HEK293 (cell line): ENCODE data around the gene PIM1.

Experiments used
- AEBP2 ChIP-seq: fragments of 450-650 bp; formaldehyde crosslinking; IDR thresholded peaks from 2 replicates; pipeline ENCODE4 v1.5.1; 2016; ENCODE audit warnings: missing biosample characterization, missing genetic modification characterization, borderline replicate concordance
- EGR2 ChIP-seq: fragments of 450-650 bp; formaldehyde crosslinking; IDR thresholded peaks from 2 replicates; pipeline ENCODE4 v1.5.1; 2016; ENCODE audit warnings: low read depth, missing biosample characterization, missing genetic modification characterization
- GLI2 ChIP-seq: fragments of 450-650 bp; formaldehyde crosslinking; IDR thresholded peaks from 2 replicates; pipeline ENCODE4; 2017; ENCODE audit warnings: missing biosample characterization, missing genetic modification characterization, low read depth, borderline replicate concordance
- MZF1 ChIP-seq: fragments of 450-650 bp; formaldehyde crosslinking; IDR thresholded peaks from 2 replicates; pipeline ENCODE4 v1.5.1; 2017; ENCODE audit warnings: missing biosample characterization, missing genetic modification characterization, borderline replicate concordance
- RBAK ChIP-seq: fragments of 450-650 bp; formaldehyde crosslinking; IDR thresholded peaks from 2 replicates; pipeline ENCODE4 v1.5.1; 2016; ENCODE audit warnings: missing biosample characterization, missing genetic modification characterization
- TRIM28 ChIP-seq: IDR thresholded peaks from 2 replicates; pipeline ENCODE4 v1.6.1; 2011; ENCODE audit warnings: low read length, control low read depth, borderline replicate concordance
- ZNF140 ChIP-seq: fragments of 450-650 bp; formaldehyde crosslinking; IDR thresholded peaks from 2 replicates; pipeline ENCODE4 v1.5.1; 2016; ENCODE audit warnings: missing biosample characterization, missing genetic modification characterization
- ZNF350 ChIP-seq: fragments of 450-650 bp; formaldehyde crosslinking; IDR thresholded peaks from 2 replicates; pipeline ENCODE4 v1.5.0; 2017; ENCODE audit warnings: missing biosample characterization, mild to moderate bottlenecking, missing genetic modification characterization
- ZNF416 ChIP-seq: fragments of 450-650 bp; formaldehyde crosslinking; IDR thresholded peaks from 2 replicates; pipeline ENCODE4 v1.5.1; 2016; ENCODE audit warnings: missing biosample characterization, missing genetic modification characterization
- ZNF521 ChIP-seq: fragments of 450-650 bp; formaldehyde crosslinking; IDR thresholded peaks from 2 replicates; pipeline ENCODE4 v1.5.1; 2017; ENCODE audit warnings: missing biosample characterization, mild to moderate bottlenecking, missing genetic modification characterization
- ZNF544 ChIP-seq: fragments of 450-650 bp; formaldehyde crosslinking; IDR thresholded peaks from 2 replicates; pipeline ENCODE4 v1.5.0; 2017; ENCODE audit warnings: missing biosample characterization, missing genetic modification characterization
- TF ChIP-seq, protein P1 (sequence below): fragments of 450-650 bp; formaldehyde crosslinking; conservative IDR thresholded peaks from 2 replicates; pipeline ENCODE4 v1.5.1; 2016; ENCODE audit warnings: low read depth, missing biosample characterization, missing genetic modification characterization
- TF ChIP-seq, protein P2 (sequence below): fragments of 450-650 bp; formaldehyde crosslinking; IDR thresholded peaks from 2 replicates; pipeline ENCODE4 v1.5.1; 2016; ENCODE audit warnings: missing biosample characterization, missing genetic modification characterization
- TF ChIP-seq, protein P3 (sequence below): fragments of 450-650 bp; formaldehyde crosslinking; IDR thresholded peaks from 2 replicates; pipeline ENCODE4 v1.5.1; 2016; ENCODE audit warnings: missing biosample characterization, missing genetic modification characterization
- TF ChIP-seq, protein P4 (sequence below): fragments of 450-650 bp; formaldehyde crosslinking; optimal IDR thresholded peaks from 2 replicates; pipeline ENCODE3; 2016; ENCODE audit warnings: missing biosample characterization, mild to moderate bottlenecking, missing genetic modification characterization
- TF ChIP-seq, protein P5 (sequence below): fragments of 450-650 bp; formaldehyde crosslinking; IDR thresholded peaks from 2 replicates; pipeline ENCODE4 v1.5.1; 2016; ENCODE audit warnings: missing biosample characterization, missing genetic modification characterization
- TF ChIP-seq, protein P6 (sequence below): fragments of 450-650 bp; formaldehyde crosslinking; IDR thresholded peaks from 2 replicates; pipeline ENCODE4 v1.5.1; 2016; ENCODE audit warnings: missing biosample characterization, missing genetic modification characterization
- TF ChIP-seq, protein P7 (sequence below): fragments of 450-650 bp; formaldehyde crosslinking; IDR thresholded peaks from 2 replicates; pipeline ENCODE4 v1.5.1; 2016; ENCODE audit warnings: missing biosample characterization, missing genetic modification characterization
- TF ChIP-seq, protein P8 (sequence below): fragments of 450-650 bp; formaldehyde crosslinking; IDR thresholded peaks from 2 replicates; pipeline ENCODE4 v1.5.1; 2016; ENCODE audit warnings: missing biosample characterization, missing genetic modification characterization, borderline replicate concordance

PIM1 gene

DNA sequence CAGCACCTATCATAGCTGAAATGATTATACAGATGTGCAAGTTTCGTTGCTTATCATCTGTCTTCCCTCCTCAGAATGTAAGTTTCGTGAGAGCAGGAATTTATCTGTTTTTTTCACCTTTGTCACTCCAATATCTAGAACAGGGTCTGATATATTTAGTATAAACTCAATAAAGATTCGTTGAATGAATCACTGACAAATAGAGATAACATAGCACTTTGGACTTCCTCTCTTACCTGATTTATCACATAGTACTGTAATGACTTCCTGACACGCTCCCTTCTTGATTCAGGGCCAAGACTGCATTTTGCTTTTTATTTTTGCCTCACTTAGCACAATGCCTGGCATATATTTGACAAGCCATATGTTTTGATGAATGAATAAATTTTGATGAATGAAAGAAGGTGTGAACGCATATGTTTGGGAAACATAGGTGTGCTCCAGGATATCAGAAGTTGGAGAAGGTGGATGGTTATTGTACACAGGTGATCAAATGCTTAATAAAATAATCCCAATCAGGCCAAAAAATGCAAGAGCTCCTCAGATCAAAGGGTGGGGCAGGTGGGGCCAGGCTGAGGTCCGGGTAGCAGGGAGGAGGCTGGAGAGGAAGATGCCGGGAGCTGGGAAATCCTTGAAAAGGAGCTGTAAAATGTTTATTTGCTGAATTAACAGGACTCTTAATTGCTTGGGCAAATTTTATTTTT is 33.0 kb downstream of the PIM1 start (continued):
- TF ChIP-seq, protein P1, sequence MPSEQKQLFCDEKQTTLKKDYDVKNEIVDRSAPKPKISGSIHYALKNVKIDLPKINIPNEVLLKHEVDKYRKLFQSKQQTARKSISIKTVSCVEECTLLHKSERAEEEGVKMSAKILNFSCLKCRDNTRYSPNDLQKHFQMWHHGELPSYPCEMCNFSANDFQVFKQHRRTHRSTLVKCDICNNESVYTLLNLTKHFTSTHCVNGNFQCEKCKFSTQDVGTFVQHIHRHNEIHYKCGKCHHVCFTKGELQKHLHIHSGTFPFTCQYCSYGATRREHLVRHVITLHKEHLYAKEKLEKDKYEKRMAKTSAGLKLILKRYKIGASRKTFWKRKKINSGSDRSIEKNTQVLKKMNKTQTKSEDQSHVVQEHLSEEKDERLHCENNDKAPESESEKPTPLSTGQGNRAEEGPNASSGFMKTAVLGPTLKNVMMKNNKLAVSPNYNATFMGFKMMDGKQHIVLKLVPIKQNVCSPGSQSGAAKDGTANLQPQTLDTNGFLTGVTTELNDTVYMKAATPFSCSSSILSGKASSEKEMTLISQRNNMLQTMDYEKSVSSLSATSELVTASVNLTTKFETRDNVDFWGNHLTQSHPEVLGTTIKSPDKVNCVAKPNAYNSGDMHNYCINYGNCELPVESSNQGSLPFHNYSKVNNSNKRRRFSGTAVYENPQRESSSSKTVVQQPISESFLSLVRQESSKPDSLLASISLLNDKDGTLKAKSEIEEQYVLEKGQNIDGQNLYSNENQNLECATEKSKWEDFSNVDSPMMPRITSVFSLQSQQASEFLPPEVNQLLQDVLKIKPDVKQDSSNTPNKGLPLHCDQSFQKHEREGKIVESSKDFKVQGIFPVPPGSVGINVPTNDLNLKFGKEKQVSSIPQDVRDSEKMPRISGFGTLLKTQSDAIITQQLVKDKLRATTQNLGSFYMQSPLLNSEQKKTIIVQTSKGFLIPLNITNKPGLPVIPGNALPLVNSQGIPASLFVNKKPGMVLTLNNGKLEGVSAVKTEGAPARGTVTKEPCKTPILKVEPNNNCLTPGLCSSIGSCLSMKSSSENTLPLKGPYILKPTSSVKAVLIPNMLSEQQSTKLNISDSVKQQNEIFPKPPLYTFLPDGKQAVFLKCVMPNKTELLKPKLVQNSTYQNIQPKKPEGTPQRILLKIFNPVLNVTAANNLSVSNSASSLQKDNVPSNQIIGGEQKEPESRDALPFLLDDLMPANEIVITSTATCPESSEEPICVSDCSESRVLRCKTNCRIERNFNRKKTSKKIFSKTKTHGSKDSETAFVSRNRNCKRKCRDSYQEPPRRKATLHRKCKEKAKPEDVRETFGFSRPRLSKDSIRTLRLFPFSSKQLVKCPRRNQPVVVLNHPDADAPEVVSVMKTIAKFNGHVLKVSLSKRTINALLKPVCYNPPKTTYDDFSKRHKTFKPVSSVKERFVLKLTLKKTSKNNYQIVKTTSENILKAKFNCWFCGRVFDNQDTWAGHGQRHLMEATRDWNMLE: 0 out of 2 replicates have a peak, but pooled peaks have one; percentile 18
- TF ChIP-seq ZNF140 (tag by site-specific recombination) (no peak), ZNF416 (tag by site-specific recombination) (no peak), ZNF521 (no peak), GLI2 (tag by site-specific recombination) (no peak), TRIM28 (no peak), AEBP2 (tag by site-specific recombination) (no peak), MZF1 (no peak), RBAK (tag by site-specific recombination) (no peak), ZNF544 (tag by site-specific recombination) (no peak), ZNF350 (tag by site-specific recombination) (no peak), EGR2 (tag by site-specific recombination) (no peak)
- TF ChIP-seq, protein P2, sequence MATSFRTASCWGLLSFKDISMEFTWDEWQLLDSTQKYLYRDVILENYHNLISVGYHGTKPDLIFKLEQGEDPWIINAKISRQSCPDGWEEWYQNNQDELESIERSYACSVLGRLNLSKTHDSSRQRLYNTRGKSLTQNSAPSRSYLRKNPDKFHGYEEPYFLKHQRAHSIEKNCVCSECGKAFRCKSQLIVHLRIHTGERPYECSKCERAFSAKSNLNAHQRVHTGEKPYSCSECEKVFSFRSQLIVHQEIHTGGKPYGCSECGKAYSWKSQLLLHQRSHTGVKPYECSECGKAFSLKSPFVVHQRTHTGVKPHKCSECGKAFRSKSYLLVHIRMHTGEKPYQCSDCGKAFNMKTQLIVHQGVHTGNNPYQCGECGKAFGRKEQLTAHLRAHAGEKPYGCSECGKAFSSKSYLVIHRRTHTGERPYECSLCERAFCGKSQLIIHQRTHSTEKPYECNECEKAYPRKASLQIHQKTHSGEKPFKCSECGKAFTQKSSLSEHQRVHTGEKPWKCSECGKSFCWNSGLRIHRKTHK (tag by site-specific recombination): no peak
- TF ChIP-seq, protein P3, sequence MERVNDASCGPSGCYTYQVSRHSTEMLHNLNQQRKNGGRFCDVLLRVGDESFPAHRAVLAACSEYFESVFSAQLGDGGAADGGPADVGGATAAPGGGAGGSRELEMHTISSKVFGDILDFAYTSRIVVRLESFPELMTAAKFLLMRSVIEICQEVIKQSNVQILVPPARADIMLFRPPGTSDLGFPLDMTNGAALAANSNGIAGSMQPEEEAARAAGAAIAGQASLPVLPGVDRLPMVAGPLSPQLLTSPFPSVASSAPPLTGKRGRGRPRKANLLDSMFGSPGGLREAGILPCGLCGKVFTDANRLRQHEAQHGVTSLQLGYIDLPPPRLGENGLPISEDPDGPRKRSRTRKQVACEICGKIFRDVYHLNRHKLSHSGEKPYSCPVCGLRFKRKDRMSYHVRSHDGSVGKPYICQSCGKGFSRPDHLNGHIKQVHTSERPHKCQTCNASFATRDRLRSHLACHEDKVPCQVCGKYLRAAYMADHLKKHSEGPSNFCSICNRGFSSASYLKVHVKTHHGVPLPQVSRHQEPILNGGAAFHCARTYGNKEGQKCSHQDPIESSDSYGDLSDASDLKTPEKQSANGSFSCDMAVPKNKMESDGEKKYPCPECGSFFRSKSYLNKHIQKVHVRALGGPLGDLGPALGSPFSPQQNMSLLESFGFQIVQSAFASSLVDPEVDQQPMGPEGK: no peak; the same call in 1 of the 2 replicates
- TF ChIP-seq, protein P4, sequence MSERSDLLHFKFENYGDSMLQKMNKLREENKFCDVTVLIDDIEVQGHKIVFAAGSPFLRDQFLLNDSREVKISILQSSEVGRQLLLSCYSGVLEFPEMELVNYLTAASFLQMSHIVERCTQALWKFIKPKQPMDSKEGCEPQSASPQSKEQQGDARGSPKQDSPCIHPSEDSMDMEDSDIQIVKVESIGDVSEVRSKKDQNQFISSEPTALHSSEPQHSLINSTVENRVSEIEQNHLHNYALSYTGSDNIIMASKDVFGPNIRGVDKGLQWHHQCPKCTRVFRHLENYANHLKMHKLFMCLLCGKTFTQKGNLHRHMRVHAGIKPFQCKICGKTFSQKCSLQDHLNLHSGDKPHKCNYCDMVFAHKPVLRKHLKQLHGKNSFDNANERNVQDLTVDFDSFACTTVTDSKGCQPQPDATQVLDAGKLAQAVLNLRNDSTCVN (tag by site-specific recombination): no peak
- TF ChIP-seq, protein P5, sequence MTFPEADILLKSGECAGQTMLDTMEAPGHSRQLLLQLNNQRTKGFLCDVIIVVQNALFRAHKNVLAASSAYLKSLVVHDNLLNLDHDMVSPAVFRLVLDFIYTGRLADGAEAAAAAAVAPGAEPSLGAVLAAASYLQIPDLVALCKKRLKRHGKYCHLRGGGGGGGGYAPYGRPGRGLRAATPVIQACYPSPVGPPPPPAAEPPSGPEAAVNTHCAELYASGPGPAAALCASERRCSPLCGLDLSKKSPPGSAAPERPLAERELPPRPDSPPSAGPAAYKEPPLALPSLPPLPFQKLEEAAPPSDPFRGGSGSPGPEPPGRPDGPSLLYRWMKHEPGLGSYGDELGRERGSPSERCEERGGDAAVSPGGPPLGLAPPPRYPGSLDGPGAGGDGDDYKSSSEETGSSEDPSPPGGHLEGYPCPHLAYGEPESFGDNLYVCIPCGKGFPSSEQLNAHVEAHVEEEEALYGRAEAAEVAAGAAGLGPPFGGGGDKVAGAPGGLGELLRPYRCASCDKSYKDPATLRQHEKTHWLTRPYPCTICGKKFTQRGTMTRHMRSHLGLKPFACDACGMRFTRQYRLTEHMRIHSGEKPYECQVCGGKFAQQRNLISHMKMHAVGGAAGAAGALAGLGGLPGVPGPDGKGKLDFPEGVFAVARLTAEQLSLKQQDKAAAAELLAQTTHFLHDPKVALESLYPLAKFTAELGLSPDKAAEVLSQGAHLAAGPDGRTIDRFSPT (tag by site-specific recombination): no peak
- TF ChIP-seq, protein P6, sequence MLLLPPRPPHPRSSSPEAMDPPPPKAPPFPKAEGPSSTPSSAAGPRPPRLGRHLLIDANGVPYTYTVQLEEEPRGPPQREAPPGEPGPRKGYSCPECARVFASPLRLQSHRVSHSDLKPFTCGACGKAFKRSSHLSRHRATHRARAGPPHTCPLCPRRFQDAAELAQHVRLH (tag by site-specific recombination): no peak
- TF ChIP-seq, protein P7, sequence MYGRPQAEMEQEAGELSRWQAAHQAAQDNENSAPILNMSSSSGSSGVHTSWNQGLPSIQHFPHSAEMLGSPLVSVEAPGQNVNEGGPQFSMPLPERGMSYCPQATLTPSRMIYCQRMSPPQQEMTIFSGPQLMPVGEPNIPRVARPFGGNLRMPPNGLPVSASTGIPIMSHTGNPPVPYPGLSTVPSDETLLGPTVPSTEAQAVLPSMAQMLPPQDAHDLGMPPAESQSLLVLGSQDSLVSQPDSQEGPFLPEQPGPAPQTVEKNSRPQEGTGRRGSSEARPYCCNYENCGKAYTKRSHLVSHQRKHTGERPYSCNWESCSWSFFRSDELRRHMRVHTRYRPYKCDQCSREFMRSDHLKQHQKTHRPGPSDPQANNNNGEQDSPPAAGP: no peak
- TF ChIP-seq, protein P8, sequence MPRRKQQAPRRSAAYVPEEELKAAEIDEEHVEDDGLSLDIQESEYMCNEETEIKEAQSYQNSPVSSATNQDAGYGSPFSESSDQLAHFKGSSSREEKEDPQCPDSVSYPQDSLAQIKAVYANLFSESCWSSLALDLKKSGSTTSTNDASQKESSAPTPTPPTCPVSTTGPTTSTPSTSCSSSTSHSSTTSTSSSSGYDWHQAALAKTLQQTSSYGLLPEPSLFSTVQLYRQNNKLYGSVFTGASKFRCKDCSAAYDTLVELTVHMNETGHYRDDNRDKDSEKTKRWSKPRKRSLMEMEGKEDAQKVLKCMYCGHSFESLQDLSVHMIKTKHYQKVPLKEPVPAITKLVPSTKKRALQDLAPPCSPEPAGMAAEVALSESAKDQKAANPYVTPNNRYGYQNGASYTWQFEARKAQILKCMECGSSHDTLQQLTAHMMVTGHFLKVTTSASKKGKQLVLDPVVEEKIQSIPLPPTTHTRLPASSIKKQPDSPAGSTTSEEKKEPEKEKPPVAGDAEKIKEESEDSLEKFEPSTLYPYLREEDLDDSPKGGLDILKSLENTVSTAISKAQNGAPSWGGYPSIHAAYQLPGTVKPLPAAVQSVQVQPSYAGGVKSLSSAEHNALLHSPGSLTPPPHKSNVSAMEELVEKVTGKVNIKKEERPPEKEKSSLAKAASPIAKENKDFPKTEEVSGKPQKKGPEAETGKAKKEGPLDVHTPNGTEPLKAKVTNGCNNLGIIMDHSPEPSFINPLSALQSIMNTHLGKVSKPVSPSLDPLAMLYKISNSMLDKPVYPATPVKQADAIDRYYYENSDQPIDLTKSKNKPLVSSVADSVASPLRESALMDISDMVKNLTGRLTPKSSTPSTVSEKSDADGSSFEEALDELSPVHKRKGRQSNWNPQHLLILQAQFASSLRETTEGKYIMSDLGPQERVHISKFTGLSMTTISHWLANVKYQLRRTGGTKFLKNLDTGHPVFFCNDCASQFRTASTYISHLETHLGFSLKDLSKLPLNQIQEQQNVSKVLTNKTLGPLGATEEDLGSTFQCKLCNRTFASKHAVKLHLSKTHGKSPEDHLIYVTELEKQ (tag by site-specific recombination): no peak
